ENCODE data around the gene HELZ2.

DNA sequence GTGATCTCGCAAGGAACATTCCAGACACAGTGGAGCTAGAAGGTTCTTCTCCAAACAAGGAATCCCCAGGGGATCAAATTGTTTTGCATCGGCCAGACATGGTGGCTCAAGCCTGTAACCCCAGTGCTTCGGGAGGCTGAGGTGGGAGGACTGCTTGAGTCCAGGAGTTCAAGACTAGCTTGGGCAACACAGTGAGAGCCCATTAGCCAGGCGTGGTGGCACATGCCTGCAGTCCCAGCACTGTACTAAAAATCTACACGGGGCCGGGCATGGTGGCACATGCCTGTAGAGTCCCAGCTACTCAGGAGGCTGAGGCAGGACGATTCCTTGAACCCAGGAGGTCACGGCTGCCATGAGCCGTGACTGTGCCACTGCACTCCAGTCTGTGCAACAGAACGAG is 37.6 kb upstream of the HELZ2 start:
- no peak for TF ChIP-seq POLR2A (IDR thresholded peaks at IDR 0.05)
- TF ChIP-seq, protein P1, sequence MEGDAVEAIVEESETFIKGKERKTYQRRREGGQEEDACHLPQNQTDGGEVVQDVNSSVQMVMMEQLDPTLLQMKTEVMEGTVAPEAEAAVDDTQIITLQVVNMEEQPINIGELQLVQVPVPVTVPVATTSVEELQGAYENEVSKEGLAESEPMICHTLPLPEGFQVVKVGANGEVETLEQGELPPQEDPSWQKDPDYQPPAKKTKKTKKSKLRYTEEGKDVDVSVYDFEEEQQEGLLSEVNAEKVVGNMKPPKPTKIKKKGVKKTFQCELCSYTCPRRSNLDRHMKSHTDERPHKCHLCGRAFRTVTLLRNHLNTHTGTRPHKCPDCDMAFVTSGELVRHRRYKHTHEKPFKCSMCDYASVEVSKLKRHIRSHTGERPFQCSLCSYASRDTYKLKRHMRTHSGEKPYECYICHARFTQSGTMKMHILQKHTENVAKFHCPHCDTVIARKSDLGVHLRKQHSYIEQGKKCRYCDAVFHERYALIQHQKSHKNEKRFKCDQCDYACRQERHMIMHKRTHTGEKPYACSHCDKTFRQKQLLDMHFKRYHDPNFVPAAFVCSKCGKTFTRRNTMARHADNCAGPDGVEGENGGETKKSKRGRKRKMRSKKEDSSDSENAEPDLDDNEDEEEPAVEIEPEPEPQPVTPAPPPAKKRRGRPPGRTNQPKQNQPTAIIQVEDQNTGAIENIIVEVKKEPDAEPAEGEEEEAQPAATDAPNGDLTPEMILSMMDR (IDR thresholded peaks at IDR 0.05): no peak
